ENCODE data around the gene RETREG2. TPM values are rescaled to one million over a fixed set of nuclear protein-coding genes. Genes with fewer than 3 reads are reported as not detected.
A peak's percentile ranks its signal among the peaks of the same experiment; 100 is the strongest.
"Not testable (repeated sequence)": the region's sequence is repeated elsewhere in the genome, so short reads cannot be mapped to it uniquely, and the experiment has no call there.

RETREG2 gene
- total RNA-seq, 1 donor, result 108 TPM

DNA sequence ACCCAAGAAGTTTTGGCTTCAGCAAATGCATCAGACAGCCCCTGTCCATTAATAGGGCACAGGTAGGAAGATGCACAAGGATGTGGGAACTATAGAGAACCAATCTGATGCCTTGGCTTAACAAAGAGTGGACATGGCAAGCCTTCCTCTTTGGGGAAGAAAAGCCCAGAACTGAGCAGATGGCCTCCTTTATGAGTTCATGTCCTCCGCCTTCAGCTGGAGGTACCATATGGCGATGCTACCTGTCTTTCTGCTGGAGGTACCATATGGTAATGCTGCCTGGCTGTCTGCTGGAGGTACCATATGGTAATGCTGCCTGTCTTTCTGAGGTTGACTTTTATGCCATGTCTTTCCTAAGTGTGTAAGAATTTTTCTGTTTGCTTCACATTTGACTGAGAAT is 6.0 kb downstream of the RETREG2 start:
- DNase-seq (ENCODE audit: low read depth in 2 of 3, low spot score in 2 of 3), result no peak

GRCh38 chr2:219186754-219187456 is 8.8 kb downstream of the RETREG2 start:
- no peak for DNase-seq (ENCODE audit: low read depth in 2 of 3, low spot score in 2 of 3)

DNA sequence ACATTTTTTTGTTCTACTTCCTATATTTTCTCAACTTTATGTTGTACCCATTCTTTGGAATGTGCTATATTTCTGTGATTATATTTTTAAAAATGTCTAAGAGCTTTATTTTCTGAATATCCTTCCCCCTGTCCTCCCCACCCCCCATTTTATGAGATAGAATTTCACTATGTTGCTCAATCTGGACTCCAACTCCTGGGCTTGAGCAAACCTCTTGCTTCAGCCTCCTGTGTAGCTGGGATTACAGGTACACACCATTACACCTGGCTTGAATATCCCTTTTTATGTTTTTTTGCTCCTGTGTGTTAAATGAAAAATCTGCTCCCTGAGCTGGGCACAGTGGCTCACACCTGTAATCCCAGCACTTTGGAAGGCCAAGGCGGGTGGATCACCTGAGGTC is 19.3 kb downstream of the RETREG2 start:
- DNase-seq (ENCODE audit: low read depth in 2 of 3, low spot score in 2 of 3), result no peak

GRCh38 chr2:219198974-219199373 is 20.9 kb downstream of the RETREG2 start:
- DNase-seq (ENCODE audit: low read depth in 2 of 3, low spot score in 2 of 3), result no peak

DNA sequence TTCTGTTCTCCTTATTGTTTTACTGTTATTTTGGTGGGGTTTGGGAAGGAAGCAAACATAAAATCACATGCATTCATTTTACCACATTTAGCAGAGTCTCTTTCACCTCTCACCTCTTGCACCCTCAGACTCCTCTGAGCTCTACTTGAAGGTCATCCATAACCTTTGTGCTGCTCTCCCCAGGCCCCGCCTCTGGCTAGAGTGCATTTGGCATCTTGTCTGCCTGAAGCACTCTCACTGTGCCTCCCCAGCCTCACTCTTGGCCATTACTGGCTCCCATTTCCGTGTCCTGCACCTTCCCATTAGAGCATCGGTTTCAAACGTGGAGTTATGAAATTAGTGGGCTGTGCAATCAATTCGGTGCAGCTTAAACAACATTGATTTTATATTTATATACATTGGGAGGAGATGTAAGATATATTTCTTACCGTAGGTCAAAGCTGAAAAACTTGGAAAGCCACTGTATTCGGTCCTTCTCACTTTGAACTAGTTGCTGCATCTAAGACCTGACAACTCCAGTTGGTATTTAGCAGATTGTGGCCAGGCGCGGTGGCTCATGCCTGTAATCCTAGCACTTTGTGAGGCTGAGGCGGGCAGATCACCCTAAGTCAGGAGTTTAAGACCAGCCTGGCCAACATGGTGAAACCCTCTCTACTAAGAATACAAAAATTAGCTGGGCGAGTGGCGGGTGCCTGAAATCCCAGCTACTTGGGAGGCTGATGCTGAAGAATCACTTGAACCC is 21.6 kb downstream of the RETREG2 start:
- no peak for DNase-seq (ENCODE audit: low read depth in 2 of 3, low spot score in 2 of 3)

GRCh38 chr2:219200502-219201326 is 22.6 kb downstream of the RETREG2 start:
- DNase-seq (ENCODE audit: low read depth in 2 of 3, low spot score in 2 of 3), result not testable (repeated sequence)

DNA sequence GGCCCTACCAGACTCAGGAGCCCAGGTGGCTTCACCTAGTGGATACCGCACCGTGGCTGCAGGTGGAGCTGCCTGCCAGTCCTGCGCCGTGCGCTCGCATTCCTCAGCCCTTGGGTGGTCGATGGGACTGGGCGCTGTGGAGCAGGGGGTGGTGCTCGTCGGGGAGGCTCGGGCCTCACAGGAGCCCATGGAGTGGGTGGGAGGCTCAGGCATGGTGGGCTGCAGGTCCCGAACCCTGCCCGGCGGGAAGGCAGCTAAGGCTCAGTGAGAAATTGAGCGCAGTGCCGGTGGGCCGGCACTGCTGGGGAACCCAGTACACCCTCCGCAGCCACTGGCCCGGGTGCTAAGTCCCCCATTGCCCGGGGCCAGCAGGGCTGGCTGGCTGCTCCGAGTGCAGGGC is 23.3 kb downstream of the RETREG2 start:
- DNase-seq (ENCODE audit: low read depth in 2 of 3, low spot score in 2 of 3), result not testable (repeated sequence)

DNA sequence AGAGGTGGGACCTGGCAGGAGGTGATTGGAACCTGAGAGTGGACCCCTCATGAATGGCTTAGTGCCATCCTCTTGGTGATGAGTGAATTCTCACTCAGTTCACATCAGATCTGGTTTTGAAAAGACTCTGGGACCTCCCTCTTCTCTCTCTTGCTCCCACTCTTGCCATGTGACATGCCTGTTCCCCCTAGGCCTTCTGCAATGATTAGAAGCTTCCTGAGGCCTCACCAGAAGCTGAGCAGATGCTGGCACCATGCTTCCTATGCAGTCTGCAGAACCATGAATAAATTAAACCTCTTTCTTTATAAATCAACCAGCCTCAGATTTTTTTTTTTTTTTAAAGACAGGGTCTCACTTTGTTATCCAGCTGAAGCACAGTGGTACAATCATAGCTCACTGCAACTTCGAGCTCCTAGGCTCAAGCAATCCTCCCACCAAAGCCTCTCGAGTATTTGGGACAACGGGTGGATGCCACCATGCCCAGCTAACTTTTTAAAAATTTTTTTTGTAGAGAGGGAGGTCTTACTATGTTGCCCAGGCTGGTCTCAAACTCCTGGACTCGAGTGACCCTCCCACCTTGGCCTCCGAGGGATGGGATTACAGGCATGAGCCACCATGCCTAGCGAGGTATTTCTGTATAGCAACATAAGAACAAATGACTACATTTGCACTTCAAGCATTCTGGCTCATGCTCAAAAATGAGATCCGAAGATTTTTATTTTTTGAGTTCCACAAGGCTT is 26.5 kb downstream of the RETREG2 start:
- DNase-seq (ENCODE audit: low read depth in 2 of 3, low spot score in 2 of 3), result no peak

GRCh38 chr2:219205165-219205538 is 27.1 kb downstream of the RETREG2 start:
- DNase-seq (ENCODE audit: low read depth in 2 of 3, low spot score in 2 of 3), result no peak

- no peak for DNase-seq (ENCODE audit: low read depth in 2 of 3, low spot score in 2 of 3)
Observed at GRCh38 chr2:219205981-219206327, 27.9 kb downstream of the RETREG2 start.

DNA sequence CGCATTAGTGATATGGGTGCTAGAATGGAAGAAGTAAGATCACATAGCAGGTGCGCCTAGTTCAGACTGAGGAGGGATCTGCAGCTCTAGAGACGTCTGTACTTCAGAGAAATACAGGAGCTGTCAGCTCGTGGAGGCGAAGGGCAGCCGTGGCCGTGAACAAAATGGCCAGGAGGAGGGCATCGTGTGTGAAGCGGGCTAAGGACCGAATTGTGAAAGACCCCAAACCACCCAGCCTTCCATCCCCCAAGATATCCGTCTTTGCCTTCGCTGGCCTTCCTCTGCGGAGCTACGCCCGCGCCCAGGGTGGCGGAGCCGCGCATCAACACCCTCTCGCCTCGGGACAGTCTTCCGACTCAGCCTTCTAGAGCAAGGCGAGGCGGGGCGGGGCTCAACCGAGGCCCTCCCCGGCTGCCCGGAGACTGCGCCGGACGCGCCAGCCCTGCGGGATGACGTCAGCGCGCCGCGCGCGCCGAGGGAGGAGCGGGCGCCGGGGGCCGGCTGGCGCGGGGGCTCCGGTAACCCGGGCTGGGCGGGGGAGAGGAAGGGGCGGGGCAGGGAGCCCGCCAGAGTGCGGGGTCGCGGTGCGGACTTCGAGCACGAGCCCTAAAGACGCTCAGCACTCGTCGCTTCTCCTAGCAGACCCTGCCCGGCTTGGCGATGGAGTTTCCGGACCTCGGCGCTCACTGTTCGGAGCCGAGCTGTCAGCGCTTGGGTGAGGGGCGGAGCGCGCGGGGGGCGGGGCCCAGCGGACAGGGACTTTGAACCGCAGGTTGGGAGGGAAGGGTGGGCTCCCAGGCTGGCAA is 28.5 kb downstream of the RETREG2 start, which contains the start of gene ZFAND2B:
Gene ZFAND2B, plus strand, starts transcription at position 455 of the 806 bp plus-strand sequence. Its CDS starts 206 bp downstream, at position 661.
- peak; percentile 96 to 97 (median 96) for DNase-seq (ENCODE audit: low read depth in 2 of 3, low spot score in 2 of 3)

- DNase-seq (ENCODE audit: low read depth in 2 of 3, low spot score in 2 of 3), result no peak
Observed at GRCh38 chr2:219207134-219207883, 29.2 kb downstream of the RETREG2 start.

- DNase-seq (ENCODE audit: low read depth in 2 of 3, low spot score in 2 of 3), result no peak
Observed at GRCh38 chr2:219207884-219208740, 30.0 kb downstream of the RETREG2 start.

DNA sequence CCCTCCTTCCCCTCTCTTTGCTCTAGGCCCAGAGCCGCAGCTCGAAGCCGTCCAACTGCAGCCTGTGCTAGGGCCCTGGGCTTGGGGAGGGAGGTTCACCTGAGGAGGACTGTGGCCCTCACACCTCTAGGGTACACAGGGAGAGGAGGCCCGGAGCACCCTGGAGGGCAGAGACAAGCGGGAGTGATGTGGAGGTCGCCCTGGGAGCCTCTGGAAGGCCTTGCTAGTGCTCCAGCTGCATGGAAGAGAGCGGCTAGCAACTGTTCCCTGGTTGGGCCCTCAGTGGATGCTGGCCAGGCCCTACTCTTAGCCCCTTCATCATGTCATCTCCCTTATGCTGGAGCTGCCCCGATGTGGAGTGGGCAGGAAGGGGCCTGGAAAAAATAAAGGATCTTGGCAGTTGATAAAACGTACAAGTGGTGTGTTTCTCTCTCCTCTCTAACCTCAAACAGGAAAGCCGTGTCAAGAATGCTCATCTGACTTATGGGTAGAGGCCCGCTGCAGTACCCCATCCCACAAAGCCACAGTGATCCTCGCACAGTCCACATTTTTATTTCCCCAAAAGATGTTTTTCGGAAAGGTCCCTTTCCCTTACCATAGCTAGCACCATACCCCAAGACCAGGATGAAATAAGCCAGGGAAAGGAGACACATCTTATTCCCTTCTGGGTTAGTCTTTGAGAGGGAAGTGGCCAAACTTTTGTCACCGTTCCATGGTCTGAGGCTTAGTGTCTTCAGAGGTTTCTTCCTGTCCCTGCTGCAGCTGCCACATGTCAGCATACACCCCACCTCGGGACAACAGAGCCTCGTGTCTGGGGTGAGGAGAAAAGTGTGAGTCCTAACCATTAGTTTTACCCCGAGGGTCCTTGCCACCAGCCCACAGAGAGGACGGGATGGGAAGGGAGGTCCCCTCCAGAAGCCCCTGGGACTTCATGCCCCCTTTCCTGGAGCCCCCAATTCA is 31.4 kb downstream of the RETREG2 start:
- DNase-seq (ENCODE audit: low read depth in 2 of 3, low spot score in 2 of 3), result peak in 1 of 3 donors; percentile 33

- DNase-seq (ENCODE audit: low read depth in 2 of 3, low spot score in 2 of 3), result no peak
Observed at GRCh38 chr2:219210196-219210885, 32.3 kb downstream of the RETREG2 start.

DNA sequence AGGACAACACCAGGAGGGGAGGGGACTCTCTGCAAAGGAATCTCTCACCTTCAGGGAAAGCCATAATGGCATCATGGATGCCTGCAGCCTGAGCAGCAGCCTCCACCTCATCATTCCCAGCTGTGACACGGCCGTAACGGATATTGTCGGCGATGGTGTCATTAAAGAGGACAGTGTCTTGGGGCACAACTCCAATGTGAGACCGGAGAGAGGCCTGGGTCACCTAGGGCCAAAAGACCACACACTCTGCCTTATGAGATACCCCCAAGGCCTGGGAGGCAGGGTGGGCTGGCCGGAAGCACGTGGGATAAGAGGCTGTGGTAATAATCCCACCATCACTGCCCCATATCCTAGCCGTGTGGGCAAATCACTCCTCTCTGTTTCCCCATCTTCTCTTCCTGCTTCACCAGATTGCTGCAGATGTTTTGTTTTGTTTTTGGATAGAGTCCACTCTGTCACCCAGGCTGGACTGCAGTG is 32.8 kb downstream of the RETREG2 start:
- DNase-seq (ENCODE audit: low read depth in 2 of 3, low spot score in 2 of 3), result no peak

Measured in hematopoietic multipotent progenitor cell (in vitro differentiated cells).